ENCODE data around the gene ZNF385D. TPM values are rescaled to one million over a fixed set of nuclear protein-coding genes. Genes with fewer than 3 reads are reported as not detected.
"Not testable (repeated sequence)": the region's sequence is repeated elsewhere in the genome, so short reads cannot be mapped to it uniquely, and the experiment has no call there.

ZNF385D gene
- total RNA-seq, 1 donor from 2014 or later = 0.10 TPM

DNA sequence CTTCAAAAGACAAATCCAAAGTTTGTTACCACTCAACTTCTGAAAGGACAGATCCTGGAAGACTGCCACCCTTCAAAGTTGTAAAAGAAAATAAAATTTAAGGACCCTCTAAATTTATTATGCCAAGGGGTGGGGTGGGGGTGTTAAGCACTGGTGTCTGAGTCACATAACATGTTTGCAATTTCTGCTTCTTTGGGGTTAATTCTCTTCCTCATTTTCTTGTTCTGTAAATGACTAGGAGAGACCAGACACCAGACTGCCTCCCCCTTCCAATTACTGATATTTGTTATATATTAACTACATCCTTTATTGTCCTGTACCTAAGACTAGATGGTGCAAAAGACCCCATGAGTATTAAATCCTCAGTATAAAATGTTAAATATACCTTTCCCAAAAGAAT is 242.8 kb downstream of the ZNF385D start:
- Mint-ChIP-seq H3K27ac (no peak overlapping the region), H3K36me3 (ENCODE audit: insufficient read depth) (no peaks in the 10 kb centered on the region), H3K4me3 (ENCODE audit: low read depth) (no peak overlapping the region), H3K4me1 (ENCODE audit: low read depth) (no peaks in the 10 kb centered on the region), H3K9me3 (ENCODE audit: low read depth) (no peaks in the 10 kb centered on the region), H3K27me3 (no peaks in the 10 kb centered on the region)
- TF ChIP-seq, protein P1, sequence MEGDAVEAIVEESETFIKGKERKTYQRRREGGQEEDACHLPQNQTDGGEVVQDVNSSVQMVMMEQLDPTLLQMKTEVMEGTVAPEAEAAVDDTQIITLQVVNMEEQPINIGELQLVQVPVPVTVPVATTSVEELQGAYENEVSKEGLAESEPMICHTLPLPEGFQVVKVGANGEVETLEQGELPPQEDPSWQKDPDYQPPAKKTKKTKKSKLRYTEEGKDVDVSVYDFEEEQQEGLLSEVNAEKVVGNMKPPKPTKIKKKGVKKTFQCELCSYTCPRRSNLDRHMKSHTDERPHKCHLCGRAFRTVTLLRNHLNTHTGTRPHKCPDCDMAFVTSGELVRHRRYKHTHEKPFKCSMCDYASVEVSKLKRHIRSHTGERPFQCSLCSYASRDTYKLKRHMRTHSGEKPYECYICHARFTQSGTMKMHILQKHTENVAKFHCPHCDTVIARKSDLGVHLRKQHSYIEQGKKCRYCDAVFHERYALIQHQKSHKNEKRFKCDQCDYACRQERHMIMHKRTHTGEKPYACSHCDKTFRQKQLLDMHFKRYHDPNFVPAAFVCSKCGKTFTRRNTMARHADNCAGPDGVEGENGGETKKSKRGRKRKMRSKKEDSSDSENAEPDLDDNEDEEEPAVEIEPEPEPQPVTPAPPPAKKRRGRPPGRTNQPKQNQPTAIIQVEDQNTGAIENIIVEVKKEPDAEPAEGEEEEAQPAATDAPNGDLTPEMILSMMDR (IDR thresholded peaks at IDR 0.05; ENCODE audit: unreplicated experiment) = no peak
- DNase-seq (ENCODE audit: low spot score, unreplicated experiment) = no peak

DNA sequence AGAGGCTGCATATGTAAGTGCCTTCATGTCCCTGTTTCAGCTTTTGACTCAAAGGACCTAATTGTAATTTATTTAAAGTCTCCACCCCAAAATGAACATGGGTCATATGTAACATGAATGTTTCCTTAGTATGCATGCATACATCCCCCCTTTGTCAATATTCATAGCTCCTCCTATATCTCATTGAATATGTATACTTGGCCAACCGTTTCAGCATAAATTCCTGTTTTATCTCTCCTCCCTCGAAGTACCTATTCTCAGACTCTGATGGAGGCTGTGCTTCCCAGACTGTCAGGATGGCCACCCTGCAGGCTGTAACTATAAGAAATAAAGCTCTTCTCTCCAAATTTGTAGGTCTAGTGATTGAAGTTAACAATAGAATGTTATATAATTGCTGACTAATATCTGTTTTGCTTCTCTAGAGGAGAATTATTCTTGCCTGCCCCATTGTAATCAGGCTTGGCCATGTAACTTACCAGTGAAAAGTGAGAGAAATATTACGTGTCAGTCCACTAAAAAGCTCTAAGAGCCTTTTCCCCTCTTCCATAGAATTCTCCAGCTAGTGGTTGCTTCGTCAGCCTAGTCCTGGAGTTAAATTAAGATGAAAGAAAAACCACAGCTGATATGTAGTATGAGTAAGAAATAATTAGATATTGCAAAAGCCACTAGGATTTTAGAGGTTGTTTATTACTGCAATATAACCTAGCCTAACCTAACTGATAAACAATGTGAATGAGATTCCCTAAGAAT is 245.1 kb downstream of the ZNF385D start:
- Mint-ChIP-seq H3K4me1 (ENCODE audit: low read depth) (no peaks in the 10 kb centered on the region), H3K9me3 (ENCODE audit: low read depth) (no peaks in the 10 kb centered on the region), H3K36me3 (ENCODE audit: insufficient read depth) (no peaks in the 10 kb centered on the region), H3K27me3 (no peaks in the 10 kb centered on the region), H3K27ac (no peak overlapping the region), H3K4me3 (ENCODE audit: low read depth) (no peak overlapping the region)
- no peak for DNase-seq (ENCODE audit: low spot score, unreplicated experiment)
- TF ChIP-seq, protein P1 (IDR thresholded peaks at IDR 0.05; ENCODE audit: unreplicated experiment) = no peak

DNA sequence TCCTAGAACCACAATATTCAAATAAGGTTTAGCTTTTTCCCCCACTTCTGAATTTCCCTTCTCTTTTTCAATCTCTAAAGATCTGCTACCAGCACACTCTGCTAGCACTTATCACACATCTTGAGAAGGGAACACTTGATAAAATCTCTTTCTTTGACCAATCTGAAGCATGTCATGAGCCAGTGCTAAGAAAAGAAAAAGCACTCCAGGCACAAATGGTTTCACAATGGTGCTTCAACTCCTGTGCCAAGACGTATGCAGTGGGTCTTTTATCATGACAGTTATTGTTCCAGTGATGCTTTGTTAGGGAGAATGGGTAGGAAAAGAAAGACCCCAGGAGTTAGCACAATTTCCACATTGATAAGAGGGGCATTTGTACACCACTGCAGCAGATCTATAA is 248.4 kb downstream of the ZNF385D start:
- TF ChIP-seq, protein P1 (IDR thresholded peaks at IDR 0.05; ENCODE audit: unreplicated experiment) = no peak
- H3K9me3 Mint-ChIP-seq (ENCODE audit: low read depth) = no peaks in the 10 kb centered on the region
- no peaks in the 10 kb centered on the region for H3K36me3 Mint-ChIP-seq (ENCODE audit: insufficient read depth)
- H3K27ac Mint-ChIP-seq = no peak overlapping the region
- no peaks in the 10 kb centered on the region for H3K4me1 Mint-ChIP-seq (ENCODE audit: low read depth)
- no peak for DNase-seq (ENCODE audit: low spot score, unreplicated experiment)
- no peaks in the 10 kb centered on the region for H3K27me3 Mint-ChIP-seq
- H3K4me3 Mint-ChIP-seq (ENCODE audit: low read depth) = no peak overlapping the region

DNA sequence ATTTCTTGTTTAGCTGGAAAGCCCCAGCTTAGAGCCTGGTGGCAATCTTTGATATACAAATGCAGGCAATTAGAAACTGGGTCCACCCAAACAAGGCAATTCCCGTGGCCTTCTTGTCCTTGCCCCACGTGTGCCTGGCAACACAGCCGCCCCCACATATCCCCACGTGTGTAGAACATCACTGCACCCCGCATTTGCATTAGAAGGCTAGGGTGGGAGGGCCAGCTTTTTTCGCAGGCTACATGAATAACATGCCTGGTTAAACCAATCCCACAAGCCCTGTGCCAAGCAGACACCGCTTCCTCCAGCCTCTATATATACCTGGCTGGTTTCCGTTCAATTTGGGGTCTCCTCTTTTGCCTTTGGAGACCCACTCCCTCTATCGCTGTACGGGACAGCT is 250.2 kb downstream of the ZNF385D start:
- H3K4me1 Mint-ChIP-seq (ENCODE audit: low read depth) = no peaks in the 10 kb centered on the region
- H3K27ac Mint-ChIP-seq = no peak overlapping the region
- peaks cover under 1% of the 10 kb centered on the region for H3K9me3 Mint-ChIP-seq (ENCODE audit: low read depth)
- H3K36me3 Mint-ChIP-seq (ENCODE audit: insufficient read depth) = no peaks in the 10 kb centered on the region
- no peak overlapping the region for H3K4me3 Mint-ChIP-seq (ENCODE audit: low read depth)
- TF ChIP-seq, protein P1 (IDR thresholded peaks at IDR 0.05; ENCODE audit: unreplicated experiment) = no peak
- H3K27me3 Mint-ChIP-seq = no peaks in the 10 kb centered on the region
- no peak for DNase-seq (ENCODE audit: low spot score, unreplicated experiment)

DNA sequence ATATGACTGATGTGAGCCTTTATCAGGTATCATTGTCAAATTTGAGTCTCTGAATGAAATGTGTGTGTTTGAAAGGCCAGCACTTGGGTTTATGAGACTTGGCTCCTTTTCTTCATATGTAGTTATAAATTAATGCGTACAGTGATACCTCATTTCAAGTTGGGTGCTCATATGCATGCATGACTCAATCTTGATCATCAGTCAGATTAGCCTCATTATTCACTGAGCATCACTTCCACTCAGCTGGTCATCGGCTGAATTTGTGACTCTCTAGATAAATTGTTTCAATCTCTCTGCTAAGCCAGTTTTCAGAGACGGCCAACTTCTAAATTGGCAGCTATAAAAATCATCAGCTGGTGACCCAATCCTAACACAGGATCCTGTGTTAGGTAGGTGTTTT is 260.3 kb downstream of the ZNF385D start:
- not testable (repeated sequence) for H3K9me3 Mint-ChIP-seq (ENCODE audit: low read depth); H3K4me3 Mint-ChIP-seq (ENCODE audit: low read depth); H3K4me1 Mint-ChIP-seq (ENCODE audit: low read depth); H3K27me3 Mint-ChIP-seq; H3K27ac Mint-ChIP-seq; DNase-seq (ENCODE audit: low spot score, unreplicated experiment); H3K36me3 Mint-ChIP-seq (ENCODE audit: insufficient read depth)

DNA sequence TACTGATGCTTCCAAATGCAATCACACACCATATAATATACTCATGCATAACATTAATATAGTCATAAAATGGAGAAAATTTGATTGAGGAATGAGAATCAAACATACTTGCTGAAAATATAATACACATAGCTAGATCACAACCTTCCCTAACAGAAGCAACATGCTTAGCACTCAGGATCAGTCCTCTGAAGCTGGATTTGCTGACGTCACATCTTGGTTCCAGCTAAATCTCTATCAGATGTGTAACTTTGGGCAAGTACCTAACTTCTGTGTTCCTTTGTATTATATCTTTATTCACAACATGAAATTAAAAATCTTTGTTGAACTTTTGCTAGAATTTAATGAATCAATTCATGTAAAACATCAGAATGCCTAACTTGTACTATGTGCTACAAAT is 263.5 kb downstream of the ZNF385D start:
- no peaks in the 10 kb centered on the region for H3K9me3 Mint-ChIP-seq (ENCODE audit: low read depth)
- no peaks in the 10 kb centered on the region for H3K36me3 Mint-ChIP-seq (ENCODE audit: insufficient read depth)
- H3K4me1 Mint-ChIP-seq (ENCODE audit: low read depth) = no peaks in the 10 kb centered on the region
- H3K4me3 Mint-ChIP-seq (ENCODE audit: low read depth) = no peak overlapping the region
- TF ChIP-seq, protein P1 (IDR thresholded peaks at IDR 0.05; ENCODE audit: unreplicated experiment) = no peak
- H3K27me3 Mint-ChIP-seq = no peaks in the 10 kb centered on the region
- DNase-seq (ENCODE audit: low spot score, unreplicated experiment) = no peak
- no peak overlapping the region for H3K27ac Mint-ChIP-seq

DNA sequence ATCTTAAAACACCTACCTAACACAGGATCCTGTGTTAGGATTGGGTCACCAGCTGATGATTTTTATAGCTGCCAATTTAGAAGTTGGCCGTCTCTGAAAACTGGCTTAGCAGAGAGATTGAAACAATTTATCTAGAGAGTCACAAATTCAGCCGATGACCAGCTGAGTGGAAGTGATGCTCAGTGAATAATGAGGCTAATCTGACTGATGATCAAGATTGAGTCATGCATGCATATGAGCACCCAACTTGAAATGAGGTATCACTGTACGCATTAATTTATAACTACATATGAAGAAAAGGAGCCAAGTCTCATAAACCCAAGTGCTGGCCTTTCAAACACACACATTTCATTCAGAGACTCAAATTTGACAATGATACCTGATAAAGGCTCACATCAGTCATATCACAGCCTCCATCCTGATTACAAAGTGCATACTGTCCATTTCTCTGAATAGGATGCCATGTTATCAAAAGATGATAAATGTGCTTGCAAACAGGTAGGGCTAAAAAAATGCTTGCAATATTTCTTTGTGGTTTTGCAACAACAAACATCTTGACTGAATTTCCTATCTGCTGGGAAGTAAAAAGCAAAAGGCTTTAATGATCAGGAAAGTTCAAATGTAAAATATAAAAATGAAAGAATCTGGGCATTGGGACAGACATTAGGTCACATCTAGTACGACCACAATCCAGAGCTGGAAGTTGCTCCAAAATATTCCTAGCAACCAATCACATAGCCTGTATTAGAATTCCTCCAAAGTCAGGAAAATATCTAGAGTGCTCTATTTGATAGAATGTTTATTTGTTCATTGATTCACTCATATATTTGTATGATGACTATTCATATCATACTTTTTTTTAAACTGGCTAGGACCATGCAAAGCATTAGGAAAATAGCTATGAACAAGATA is 264.7 kb downstream of the ZNF385D start:
- not testable (repeated sequence) for H3K36me3 Mint-ChIP-seq (ENCODE audit: insufficient read depth); H3K27me3 Mint-ChIP-seq; H3K27ac Mint-ChIP-seq; DNase-seq (ENCODE audit: low spot score, unreplicated experiment); H3K9me3 Mint-ChIP-seq (ENCODE audit: low read depth); H3K4me1 Mint-ChIP-seq (ENCODE audit: low read depth); H3K4me3 Mint-ChIP-seq (ENCODE audit: low read depth)

All from progenitor cell of endocrine pancreas (in vitro differentiated cells).